ENCODE data around the gene UBA3. TPM values are rescaled to one million over a fixed set of nuclear protein-coding genes. Genes with fewer than 3 reads are reported as not detected.

Gene UBA3
- total RNA-seq (10 to 100 TPM; 32.7 to 44.6 (median 42.3) TPM), polyA plus RNA-seq (10 to 100 TPM; 20.5 to 59.3 (median 29.5) TPM)
- long read RNA-seq, donor 1, transcript UBA3-202 (18 exons, 2,154 nt), result major isoform, 19 of 31 reads
- long read RNA-seq, donor 1, partial matches to known transcripts, result 1 of 31 reads
- long read RNA-seq, donor 1, other reads (novel, unspliced or antisense), result 8 of 31 reads
- long read RNA-seq, donor 2, transcript UBA3-201 (17 exons, 2,112 nt), result minor isoform, 12 of 49 reads
- long read RNA-seq, donor 2, transcript UBA3-202 (18 exons, 2,154 nt), result major isoform, 19 of 49 reads
- long read RNA-seq, donor 2, partial matches to known transcripts, result 5 of 49 reads
- long read RNA-seq, donor 2, other reads (novel, unspliced or antisense), result 12 of 49 reads

GRCh38 chr3:69080233-69080920, at the start of gene UBA3:
Gene UBA3, minus strand, starts transcription at chr3:69080365. Its CDS starts 12 bp downstream, at chr3:69080353.
- Histone ChIP-seq H3K4me1 (peaks cover 53% of the 10 kb centered on the region), H3K4me3 (peak within 1 kb of the TSS; percentile 88), H3K9me3 (no peaks in the 10 kb centered on the region), H3K36me3 (ENCODE audit: insufficient read depth in 1 of 2, low read depth in 1 of 2) (peaks cover 0 to 22% of the 10 kb centered on the region in 2 donors), H3K27me3 (ENCODE audit: insufficient read depth in 3 of 3, low read length in 2 of 3) (no peaks in the 10 kb centered on the region), H3K27ac (peak within 1 kb of the TSS; percentile 98)
- no peak for TF ChIP-seq CTCF (IDR thresholded peaks at IDR 0.05)
- peak; percentile 71 to 81 (median 72) for ATAC-seq
- intact Hi-C loops (cut with DNase I), result loop anchor here in 1 of 2 donors (5.0 kb wide), 1 partner anchor 37 kb away; no protein-coding TSS in a partner anchor
- DNase-seq, result peak; percentile 93 to 94
- 4 to 8% (median 7%) methylated on average over 27 to 37 of the region's 37 CpGs for WGBS, 3 donors

GRCh38 chr3:69129531-69129930, 49.4 kb upstream of the UBA3 start:
- H3K36me3 ChIP-seq (ENCODE audit: insufficient read depth in 1 of 2, low read depth in 1 of 2), result no peaks in the 10 kb centered on the region
- no peaks in the 10 kb centered on the region for H3K9me3 ChIP-seq
- no peaks in the 10 kb centered on the region for H3K27me3 ChIP-seq (ENCODE audit: insufficient read depth in 3 of 3, low read length in 2 of 3)
- intact Hi-C loops (cut with DNase I), result no loop called here
- WGBS, 3 donors, result 10 to 13% (median 12%) methylated on average over 1 of the region's 1 CpG
- ATAC-seq (peak; percentile 80 to 87 (median 84)), DNase-seq (no peak)
- peak overlapping the region; percentile 76 for H3K27ac ChIP-seq
- H3K4me3 ChIP-seq, result no peak overlapping the region
- TF ChIP-seq CTCF (IDR thresholded peaks at IDR 0.05), result no peak
- H3K4me1 ChIP-seq, result peaks cover 16% of the 10 kb centered on the region

GRCh38 chr3:69128509-69128908, 48.3 kb upstream of the UBA3 start:
- DNase-seq (no peak), ATAC-seq (no peak)
- H3K4me1 ChIP-seq, result peaks cover 26% of the 10 kb centered on the region
- peak overlapping the region; percentile 76 for H3K27ac ChIP-seq
- intact Hi-C loops (cut with DNase I), result no loop called here
- no peaks in the 10 kb centered on the region for H3K27me3 ChIP-seq (ENCODE audit: insufficient read depth in 3 of 3, low read length in 2 of 3)
- no peak for TF ChIP-seq CTCF (IDR thresholded peaks at IDR 0.05)
- no peaks in the 10 kb centered on the region for H3K9me3 ChIP-seq
- no peak overlapping the region for H3K4me3 ChIP-seq
- no peaks in the 10 kb centered on the region for H3K36me3 ChIP-seq (ENCODE audit: insufficient read depth in 1 of 2, low read depth in 1 of 2)

- TF ChIP-seq CTCF (IDR thresholded peaks at IDR 0.05), result no peak
- WGBS, 3 donors, result 21 to 69% (median 45%) methylated on average over 2 of the region's 2 CpGs
- no peaks in the 10 kb centered on the region for H3K9me3 ChIP-seq
- H3K4me1 ChIP-seq, result peaks cover 36% of the 10 kb centered on the region
- H3K4me3 ChIP-seq, result peak overlapping the region; percentile 31
- DNase-seq (no peak), ATAC-seq (peak; percentile 54 to 62 (median 60))
- no peaks in the 10 kb centered on the region for H3K36me3 ChIP-seq (ENCODE audit: insufficient read depth in 1 of 2, low read depth in 1 of 2)
- peak overlapping the region; percentile 98 for H3K27ac ChIP-seq
- no peaks in the 10 kb centered on the region for H3K27me3 ChIP-seq (ENCODE audit: insufficient read depth in 3 of 3, low read length in 2 of 3)
- intact Hi-C loops (cut with DNase I), result no loop called here
These were observed 46.8 kb upstream of the UBA3 start for GRCh38 chr3:69126999-69127398.
